ENCODE results near the gene HDAC10. TPM values are rescaled to one million over a fixed set of nuclear protein-coding genes. Genes with fewer than 3 reads are reported as not detected.

The HDAC10 gene
- polyA plus RNA-seq, 1 experiment, result 18.2 TPM

GRCh38 chr22:50255607-50256006 lies 4.5 kb upstream of the HDAC10 start:
- no peak for DNase-seq (ENCODE audit: low read depth)
- POLR2A ChIA-PET, result no interaction called here

GRCh38 chr22:50255099-50255498 lies 4.0 kb upstream of the HDAC10 start:
- no peak overlapping the region for H3K4me3 ChIP-seq (ENCODE audit: low read depth, low read length)
- H3K27me3 ChIP-seq (ENCODE audit: control insufficient read depth, insufficient read depth, low read length), result no peaks in the 10 kb centered on the region
- peaks cover 24% of the 10 kb centered on the region for H3K36me3 ChIP-seq (ENCODE audit: control insufficient read depth, insufficient read depth, low read length)
- ChIA-PET CTCF (interaction anchor here (1.1 kb wide), 1 partner anchor 111 kb away, joined by 4 read pairs; no protein-coding TSS in a partner anchor), POLR2A (no interaction called here)
- no peak for DNase-seq (ENCODE audit: low read depth)
- no peak for TF ChIP-seq CTCF (IDR thresholded peaks at IDR 0.05; ENCODE audit: insufficient read depth, low read depth, low read length)

More at GRCh38 chr22:50255607-50256006, 4.5 kb upstream of the HDAC10 start:
- CTCF ChIA-PET, result interaction anchor here (0.6 to 1.1 kb wide), 3 partner anchors 13 to 110 kb away, joined by 3 to 4 read pairs (median 4); partner anchors contain the start of gene DENND6B
- Histone ChIP-seq H3K27me3 (ENCODE audit: control insufficient read depth, insufficient read depth, low read length) (no peaks in the 10 kb centered on the region), H3K4me3 (ENCODE audit: low read depth, low read length) (no peak overlapping the region), H3K36me3 (ENCODE audit: control insufficient read depth, insufficient read depth, low read length) (peaks cover 24% of the 10 kb centered on the region)
- no peak for TF ChIP-seq CTCF (IDR thresholded peaks at IDR 0.05; ENCODE audit: insufficient read depth, low read depth, low read length)

- no peak for DNase-seq (ENCODE audit: low read depth)
- Histone ChIP-seq H3K27me3 (ENCODE audit: control insufficient read depth, insufficient read depth, low read length) (no peaks in the 10 kb centered on the region), H3K36me3 (ENCODE audit: control insufficient read depth, insufficient read depth, low read length) (peaks cover 24% of the 10 kb centered on the region), H3K4me3 (ENCODE audit: low read depth, low read length) (no peak overlapping the region)
- TF ChIP-seq CTCF (IDR thresholded peaks at IDR 0.05; ENCODE audit: insufficient read depth, low read depth, low read length), result no peak
- ChIA-PET POLR2A (no interaction called here), CTCF (interaction anchor here (5.6 kb wide), 1 partner anchor 88 kb away, joined by 50 read pairs; no protein-coding TSS in a partner anchor)
Observed at GRCh38 chr22:50253941-50254340, 2.9 kb upstream of the HDAC10 start.

GRCh38 chr22:50253046-50253915 lies 2.2 kb upstream of the HDAC10 start:
- ChIA-PET POLR2A (no interaction called here), CTCF (interaction anchor here (0.6 to 5.6 kb wide), 14 partner anchors 9 to 272 kb away, joined by 3 to 50 read pairs (median 4); partner anchors contain the start of genes DENND6B, MAPK12, SCO2 and TUBGCP6)
- Histone ChIP-seq H3K4me3 (ENCODE audit: low read depth, low read length) (no peak overlapping the region), H3K36me3 (ENCODE audit: control insufficient read depth, insufficient read depth, low read length) (peaks cover 24% of the 10 kb centered on the region), H3K27me3 (ENCODE audit: control insufficient read depth, insufficient read depth, low read length) (no peaks in the 10 kb centered on the region)
- no peak for DNase-seq (ENCODE audit: low read depth)
- no peak for TF ChIP-seq CTCF (IDR thresholded peaks at IDR 0.05; ENCODE audit: insufficient read depth, low read depth, low read length)

Measured in BJ (cell line).